Activated CD4-positive, alpha-beta T cell treated with anti-CD3 and anti-CD28 coated beads, Interleukin-2, amount 50 U/mL, for 4 hours (primary cell): ENCODE measurements around the gene HMGXB3.

ENCODE experiments used
- DNase-seq, 2 experiments: peaks; one replicate each; pipeline ENCODE4 v3.0.0-alpha.2; 2020

The HMGXB3 gene

GRCh38 chr5:150052956-150053712, 52.6 kb downstream of the HMGXB3 start:
- no peak for DNase-seq

- no peak for DNase-seq
These were observed 53.3 kb downstream of the HMGXB3 start for GRCh38 chr5:150053713-150054392.

DNA sequence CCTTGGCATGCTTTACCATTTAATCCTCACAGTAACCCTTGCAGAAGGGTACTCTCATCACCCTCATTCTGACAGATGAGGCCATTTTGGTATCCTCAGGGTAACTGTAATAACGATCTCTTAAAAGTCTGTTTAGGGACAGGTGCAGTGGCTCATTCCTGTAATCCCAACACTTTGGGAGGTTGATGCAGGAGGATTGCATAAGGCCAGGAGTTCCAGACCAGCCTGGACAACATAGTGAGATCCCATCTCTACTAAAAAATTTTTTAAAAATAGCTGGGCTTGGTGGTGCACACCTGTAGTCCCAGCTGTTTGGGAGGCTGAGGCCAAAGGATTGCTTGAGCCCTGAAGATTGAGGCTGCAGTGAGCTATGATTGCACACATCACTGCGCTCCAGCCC, 54.0 kb downstream of the HMGXB3 start:
- no peak for DNase-seq

GRCh38 chr5:150055326-150056074, 55.0 kb downstream of the HMGXB3 start:
- DNase-seq = no peak

GRCh38 chr5:150056075-150056443, 55.5 kb downstream of the HMGXB3 start:
- no peak for DNase-seq

GRCh38 chr5:150057052-150057451, 56.5 kb downstream of the HMGXB3 start:
- DNase-seq = no peak

- DNase-seq = no peak
These were observed 57.0 kb downstream of the HMGXB3 start for GRCh38 chr5:150057511-150057910.

DNA sequence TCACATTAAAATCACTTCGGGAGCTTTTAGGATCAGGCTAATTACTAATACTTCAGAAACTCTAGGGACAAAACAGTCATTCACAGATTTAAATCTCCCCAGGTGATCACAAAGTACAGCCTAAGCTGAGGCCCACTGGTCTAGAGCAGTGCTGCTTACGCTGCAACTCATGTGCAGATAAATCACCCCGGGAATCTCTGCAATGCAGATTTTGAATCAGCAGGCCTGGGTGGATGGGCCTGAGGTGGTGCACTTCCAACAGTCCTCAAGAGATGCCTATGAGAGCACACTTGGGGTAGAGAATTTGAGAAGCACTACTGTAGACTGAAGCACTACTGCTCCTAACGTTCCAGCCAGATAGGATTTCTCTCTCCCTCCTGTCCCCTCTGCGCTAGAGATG, 57.5 kb downstream of the HMGXB3 start:
- no peak for DNase-seq

GRCh38 chr5:150058480-150059126, 58.1 kb downstream of the HMGXB3 start:
- DNase-seq = no peak

- no peak for DNase-seq
These were observed 59.1 kb downstream of the HMGXB3 start for GRCh38 chr5:150059623-150060022.

DNA sequence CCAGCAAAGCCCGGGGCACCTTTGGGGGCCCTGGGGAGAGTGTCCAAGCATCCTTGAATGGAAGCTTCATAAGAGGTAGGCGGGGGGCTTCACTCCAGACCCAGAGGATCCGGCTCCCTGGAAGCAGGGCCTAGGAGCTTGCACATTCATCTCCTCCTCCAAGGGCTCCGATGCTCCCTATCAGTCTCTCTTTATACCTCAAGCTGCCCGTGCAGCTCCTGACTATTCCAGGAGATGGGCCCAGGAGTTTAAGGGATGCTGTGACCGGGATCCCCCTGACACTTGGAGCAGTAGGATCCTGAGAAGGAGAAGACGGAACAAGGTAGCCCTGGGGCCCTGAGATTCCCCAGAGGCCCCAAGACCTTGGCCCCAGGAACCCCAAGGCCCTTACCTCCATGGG, 59.9 kb downstream of the HMGXB3 start:
- DNase-seq = no peak

- DNase-seq = no peak
These were observed 61.0 kb downstream of the HMGXB3 start for GRCh38 chr5:150061538-150061995.

DNA sequence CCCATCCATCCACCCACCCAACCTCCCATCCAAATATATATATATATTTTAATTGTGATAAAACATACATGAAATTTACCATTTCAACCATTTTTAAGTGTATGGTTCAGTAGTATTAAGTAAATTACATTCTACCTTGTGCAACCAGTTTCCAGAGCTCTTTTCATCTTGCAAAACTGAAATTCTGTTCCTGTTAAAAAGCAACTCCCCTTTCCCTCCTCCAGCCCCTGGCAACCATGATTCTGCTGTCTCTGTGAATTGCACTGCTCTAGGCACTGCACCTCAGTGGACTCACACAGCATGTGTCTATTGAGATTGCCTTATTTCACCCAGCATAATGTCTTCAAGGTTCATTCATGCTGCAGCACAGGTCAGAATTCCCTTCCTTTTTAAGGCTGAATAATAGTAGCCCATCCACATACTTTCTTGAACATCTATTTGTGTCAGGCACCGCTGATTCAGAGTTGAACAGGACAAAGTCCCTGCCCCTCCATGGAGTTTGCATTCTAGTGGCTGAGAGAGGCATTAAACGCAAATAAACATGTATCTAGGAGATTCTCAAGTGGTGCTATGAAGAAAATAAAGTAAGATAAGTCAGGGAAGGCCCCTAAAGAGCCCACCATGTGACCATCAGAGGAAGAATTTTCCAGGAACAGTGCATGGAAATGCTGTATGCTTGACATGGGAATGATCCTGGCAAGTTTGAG, 61.8 kb downstream of the HMGXB3 start:
- no peak for DNase-seq

DNA sequence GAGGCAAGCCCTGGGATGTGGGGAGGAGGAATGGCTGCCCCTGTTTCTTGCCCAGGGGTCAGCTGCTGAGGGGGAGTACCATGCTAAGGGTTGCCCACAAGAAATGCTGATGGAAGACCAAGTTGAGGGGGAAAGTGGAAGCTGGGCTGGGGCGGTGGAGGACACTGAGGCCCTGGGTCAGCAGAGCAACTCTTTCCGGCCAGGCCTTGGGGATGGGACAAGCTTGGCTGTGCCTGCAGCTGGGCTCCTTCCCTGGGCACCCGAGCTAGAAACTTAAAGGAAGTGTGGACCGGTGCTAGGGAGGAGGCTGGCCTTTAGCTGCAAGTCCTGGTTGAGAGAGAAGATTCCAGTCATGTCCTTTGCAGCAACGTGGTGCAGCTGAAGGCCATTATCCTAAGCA, 63.1 kb downstream of the HMGXB3 start:
- DNase-seq = no peak

DNA sequence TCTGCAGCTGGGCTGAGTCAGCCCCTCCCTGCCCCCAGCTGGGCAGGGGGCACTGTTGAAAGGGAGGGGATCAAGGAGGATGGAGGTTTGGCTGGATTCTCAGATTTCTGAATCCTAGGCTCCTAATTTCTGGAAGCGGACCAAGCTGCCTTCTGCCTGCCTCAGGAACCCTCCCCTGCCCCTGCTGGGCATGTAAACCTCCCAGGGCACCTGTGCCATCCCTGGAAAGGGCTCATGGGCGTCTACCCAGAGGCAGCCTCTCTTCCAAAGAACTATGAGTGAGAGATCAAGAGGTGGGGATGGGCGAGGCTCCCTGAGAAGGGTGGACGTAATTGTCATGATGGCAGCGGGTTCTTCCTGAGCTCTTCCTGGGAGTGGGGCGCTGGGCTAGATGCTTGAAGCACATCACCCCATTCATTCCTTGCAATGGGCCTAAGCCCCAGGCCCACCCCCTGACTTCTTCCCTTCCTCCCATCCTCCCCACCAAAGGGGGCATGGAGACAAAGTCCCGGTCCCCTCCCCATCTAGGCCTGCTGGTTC, 64.2 kb downstream of the HMGXB3 start:
- DNase-seq = no peak

GRCh38 chr5:150065346-150065745, 64.8 kb downstream of the HMGXB3 start:
- DNase-seq = no peak

DNA sequence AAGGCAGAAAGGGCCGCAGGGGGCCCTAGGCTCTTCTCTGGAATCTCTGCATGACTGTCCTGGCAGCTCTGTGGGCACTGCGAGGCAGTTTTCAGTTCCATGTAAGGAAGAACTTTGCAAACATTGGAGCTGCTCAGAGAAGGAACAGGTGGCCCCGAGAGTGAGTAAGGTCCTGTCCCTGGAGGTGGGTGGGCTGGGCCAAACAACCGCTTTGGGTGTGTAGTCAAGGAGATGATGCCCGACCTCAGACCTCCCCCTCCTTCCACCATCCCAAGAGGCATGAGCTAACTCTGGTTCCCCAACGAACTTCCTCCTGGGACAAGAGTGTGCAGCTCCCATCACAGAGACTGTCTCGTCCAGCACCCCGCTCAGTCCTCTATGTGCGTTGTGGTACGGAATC, 65.3 kb downstream of the HMGXB3 start:
- DNase-seq = no peak

DNA sequence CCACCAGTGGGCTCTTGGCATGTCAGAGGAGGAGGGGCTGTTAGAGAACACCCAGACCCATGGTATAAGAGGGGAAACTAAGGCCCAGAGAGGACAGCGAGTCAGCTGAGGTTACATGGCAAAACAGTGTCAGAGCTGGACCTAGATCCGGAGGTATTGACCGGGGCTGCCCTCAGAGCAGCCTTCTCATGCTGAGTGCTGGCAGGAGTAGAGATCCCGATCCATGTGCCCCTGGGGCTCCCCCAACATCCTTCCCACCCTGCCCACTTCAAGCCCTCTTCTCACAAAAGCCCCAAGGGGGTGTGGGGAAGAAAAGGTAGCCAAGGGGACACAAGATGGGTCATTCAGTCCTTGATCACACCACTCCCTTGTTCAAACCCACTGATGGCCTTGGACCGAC, 65.9 kb downstream of the HMGXB3 start:
- DNase-seq = no peak

DNA sequence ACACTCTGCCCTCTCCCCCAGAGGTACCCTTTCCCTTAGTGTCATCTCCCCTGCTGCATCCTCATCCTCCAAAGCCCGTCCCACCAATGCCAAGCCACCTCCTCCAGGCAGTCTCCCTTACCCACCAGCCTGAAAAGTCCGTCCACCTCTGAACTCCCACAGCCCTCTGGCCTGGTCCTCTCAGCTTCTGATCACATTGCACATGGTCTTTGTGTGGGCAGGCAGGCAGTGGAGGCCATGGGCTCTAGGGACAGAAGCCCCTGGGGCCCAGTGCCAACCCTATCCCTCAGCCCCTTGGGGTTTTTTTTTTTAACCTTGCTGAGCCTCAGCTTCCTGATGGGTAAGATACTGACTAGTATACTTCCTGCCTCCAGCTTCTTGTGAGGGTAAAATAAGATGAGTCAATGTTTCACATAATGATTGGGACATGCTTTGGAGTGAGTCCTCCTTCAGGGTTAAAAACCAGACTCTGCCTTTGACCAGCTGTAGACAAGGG, 66.4 kb downstream of the HMGXB3 start:
- DNase-seq = no peak

GRCh38 chr5:150067405-150067960, 66.9 kb downstream of the HMGXB3 start:
- DNase-seq = no peak

DNA sequence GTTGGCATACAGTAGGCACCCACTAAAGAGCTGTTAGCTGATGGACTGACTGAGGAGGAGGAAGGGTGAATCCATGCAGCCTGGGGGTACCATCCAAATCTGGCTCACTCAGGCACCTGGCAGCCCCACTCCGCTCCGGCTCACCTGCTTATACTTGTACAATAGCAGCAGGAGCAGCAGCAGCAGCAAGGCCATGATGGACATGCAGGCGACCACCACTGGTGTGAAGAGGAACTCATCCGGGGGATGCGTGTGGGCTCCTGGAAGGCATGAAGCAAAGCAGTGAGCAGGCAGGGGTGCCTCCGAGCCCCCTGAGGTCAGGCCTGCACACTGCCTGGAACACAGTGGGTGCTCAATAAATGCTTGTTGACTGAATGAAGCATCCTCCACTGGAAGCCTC, 67.5 kb downstream of the HMGXB3 start:
- DNase-seq = no peak

DNA sequence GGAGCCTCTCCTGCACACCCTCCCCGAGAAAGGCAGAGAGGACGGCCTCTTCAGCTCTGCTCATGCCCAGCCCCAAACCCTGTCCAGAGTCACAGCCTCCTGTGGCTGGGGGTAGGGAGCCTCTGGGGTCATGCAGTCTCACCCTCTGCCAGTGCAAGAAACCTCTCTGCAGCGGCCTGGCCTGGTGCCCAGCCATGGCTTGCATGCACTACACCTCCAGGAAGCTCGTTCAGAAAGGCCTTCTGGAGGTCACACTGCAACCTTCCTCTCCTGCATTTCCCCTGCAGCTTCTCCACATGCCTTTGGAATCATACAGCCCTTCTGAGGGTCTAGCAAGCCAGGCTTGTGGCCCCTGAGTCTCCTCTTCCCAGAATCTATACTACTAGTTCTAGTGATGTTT, 67.9 kb downstream of the HMGXB3 start:
- DNase-seq = no peak
